GM18517 (cell line): ENCODE measurements around the gene NME2.
"Not testable (repeated sequence)": the region's sequence is repeated elsewhere in the genome, so short reads cannot be mapped to it uniquely, and the experiment has no call there.

Experiments used
- ATAC-seq: cut with Tn5 transposase; IDR thresholded peaks from one replicate; pipeline ENCODE4 v1.9.1; 2021; ENCODE audit warnings: mild to moderate bottlenecking, moderate library complexity; ENCODE audit not compliant: unreplicated experiment

Gene NME2

GRCh38 chr17:51166198-51166986 lies at the start of gene NME2:
Gene NME2 (plus strand): TSS chr17:51166411. CDS start chr17:51166831, 420 bp downstream.
- peak; percentile 73 for ATAC-seq

GRCh38 chr17:51118330-51119195 lies 47.6 kb upstream of the NME2 start:
- ATAC-seq: no peak

GRCh38 chr17:51119415-51120356 lies 46.5 kb upstream of the NME2 start:
- ATAC-seq: peak; percentile 16

- peak; percentile 34 for ATAC-seq
These were observed 45.9 kb upstream of the NME2 start for GRCh38 chr17:51120357-51120738.

GRCh38 chr17:51120739-51121619 lies 45.2 kb upstream of the NME2 start, which contains the start of gene SPAG9:
Gene SPAG9 (minus strand): TSS chr17:51120868. CDS start chr17:51120656, 212 bp downstream.
- peak; percentile 56 for ATAC-seq

GRCh38 chr17:51121620-51122472 lies 44.4 kb upstream of the NME2 start:
- ATAC-seq: peak; percentile 51

- not testable (repeated sequence) for ATAC-seq
These were observed 43.6 kb upstream of the NME2 start for GRCh38 chr17:51122473-51123115.

GRCh38 chr17:51124640-51125503 lies 41.3 kb upstream of the NME2 start:
- no peak for ATAC-seq

- ATAC-seq: no peak
These were observed 38.1 kb upstream of the NME2 start for GRCh38 chr17:51128076-51128475.

- ATAC-seq: peak; percentile 61
These were observed 33.3 kb upstream of the NME2 start for GRCh38 chr17:51132964-51133319.

- ATAC-seq: peak; percentile 16
These were observed 32.8 kb upstream of the NME2 start for GRCh38 chr17:51133365-51133764.

GRCh38 chr17:51135956-51136355 lies 30.3 kb upstream of the NME2 start:
- ATAC-seq: no peak

GRCh38 chr17:51142597-51142996 lies 23.6 kb upstream of the NME2 start:
- no peak for ATAC-seq

GRCh38 chr17:51144266-51145022 lies 21.8 kb upstream of the NME2 start:
- ATAC-seq: no peak

- ATAC-seq: no peak
These were observed 18.6 kb upstream of the NME2 start for GRCh38 chr17:51147650-51148049.

GRCh38 chr17:51149163-51149562 lies 17.0 kb upstream of the NME2 start:
- ATAC-seq: no peak

GRCh38 chr17:51150932-51151331 lies 15.3 kb upstream of the NME2 start:
- ATAC-seq: no peak
